Measurements from ENCODE around the gene PRKAG2.

DNA sequence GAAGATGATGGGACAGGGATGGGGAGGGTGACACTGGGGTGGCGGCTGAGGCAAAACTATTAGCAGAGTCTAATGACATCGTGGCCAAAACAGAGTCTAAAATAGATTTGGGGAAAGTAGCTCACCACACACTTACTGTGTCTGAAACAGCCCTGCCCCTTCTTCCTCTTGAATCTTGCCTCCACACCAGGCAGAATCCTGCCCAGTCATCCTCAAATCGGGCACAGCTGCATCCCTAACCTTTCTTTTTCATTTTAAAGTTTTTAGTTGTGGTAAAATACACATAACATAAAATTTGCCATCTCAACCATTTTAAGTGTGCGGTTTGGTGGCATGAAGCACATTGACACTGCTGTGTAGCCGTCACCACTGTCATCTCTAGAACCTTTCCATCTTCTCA lies 90.0 kb downstream of the PRKAG2 start:
- TF ChIP-seq JUND (CRISPR knock-in tag; IDR thresholded peaks at IDR 0.05) (no peak), ZNF672 (CRISPR knock-in tag; IDR thresholded peaks at IDR 0.05) (no peak), IRF2 (CRISPR knock-in tag; IDR thresholded peaks at IDR 0.05) (no peak)
- TF ChIP-seq, protein P1, sequence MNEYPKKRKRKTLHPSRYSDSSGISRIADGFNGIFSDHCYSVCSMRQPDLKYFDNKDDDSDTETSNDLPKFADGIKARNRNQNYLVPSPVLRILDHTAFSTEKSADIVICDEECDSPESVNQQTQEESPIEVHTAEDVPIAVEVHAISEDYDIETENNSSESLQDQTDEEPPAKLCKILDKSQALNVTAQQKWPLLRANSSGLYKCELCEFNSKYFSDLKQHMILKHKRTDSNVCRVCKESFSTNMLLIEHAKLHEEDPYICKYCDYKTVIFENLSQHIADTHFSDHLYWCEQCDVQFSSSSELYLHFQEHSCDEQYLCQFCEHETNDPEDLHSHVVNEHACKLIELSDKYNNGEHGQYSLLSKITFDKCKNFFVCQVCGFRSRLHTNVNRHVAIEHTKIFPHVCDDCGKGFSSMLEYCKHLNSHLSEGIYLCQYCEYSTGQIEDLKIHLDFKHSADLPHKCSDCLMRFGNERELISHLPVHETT (CRISPR knock-in tag; conservative IDR thresholded peaks at IDR 0.05), result no peak
- TF ChIP-seq, protein P2, sequence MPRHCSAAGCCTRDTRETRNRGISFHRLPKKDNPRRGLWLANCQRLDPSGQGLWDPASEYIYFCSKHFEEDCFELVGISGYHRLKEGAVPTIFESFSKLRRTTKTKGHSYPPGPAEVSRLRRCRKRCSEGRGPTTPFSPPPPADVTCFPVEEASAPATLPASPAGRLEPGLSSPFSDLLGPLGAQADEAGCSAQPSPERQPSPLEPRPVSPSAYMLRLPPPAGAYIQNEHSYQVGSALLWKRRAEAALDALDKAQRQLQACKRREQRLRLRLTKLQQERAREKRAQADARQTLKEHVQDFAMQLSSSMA (CRISPR knock-in tag; IDR thresholded peaks at IDR 0.05), result no peak
- TF ChIP-seq, protein P3, sequence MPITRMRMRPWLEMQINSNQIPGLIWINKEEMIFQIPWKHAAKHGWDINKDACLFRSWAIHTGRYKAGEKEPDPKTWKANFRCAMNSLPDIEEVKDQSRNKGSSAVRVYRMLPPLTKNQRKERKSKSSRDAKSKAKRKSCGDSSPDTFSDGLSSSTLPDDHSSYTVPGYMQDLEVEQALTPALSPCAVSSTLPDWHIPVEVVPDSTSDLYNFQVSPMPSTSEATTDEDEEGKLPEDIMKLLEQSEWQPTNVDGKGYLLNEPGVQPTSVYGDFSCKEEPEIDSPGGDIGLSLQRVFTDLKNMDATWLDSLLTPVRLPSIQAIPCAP (CRISPR knock-in tag; IDR thresholded peaks at IDR 0.05; ENCODE audit: low read depth), result no peak
- TF ChIP-seq, protein P4, sequence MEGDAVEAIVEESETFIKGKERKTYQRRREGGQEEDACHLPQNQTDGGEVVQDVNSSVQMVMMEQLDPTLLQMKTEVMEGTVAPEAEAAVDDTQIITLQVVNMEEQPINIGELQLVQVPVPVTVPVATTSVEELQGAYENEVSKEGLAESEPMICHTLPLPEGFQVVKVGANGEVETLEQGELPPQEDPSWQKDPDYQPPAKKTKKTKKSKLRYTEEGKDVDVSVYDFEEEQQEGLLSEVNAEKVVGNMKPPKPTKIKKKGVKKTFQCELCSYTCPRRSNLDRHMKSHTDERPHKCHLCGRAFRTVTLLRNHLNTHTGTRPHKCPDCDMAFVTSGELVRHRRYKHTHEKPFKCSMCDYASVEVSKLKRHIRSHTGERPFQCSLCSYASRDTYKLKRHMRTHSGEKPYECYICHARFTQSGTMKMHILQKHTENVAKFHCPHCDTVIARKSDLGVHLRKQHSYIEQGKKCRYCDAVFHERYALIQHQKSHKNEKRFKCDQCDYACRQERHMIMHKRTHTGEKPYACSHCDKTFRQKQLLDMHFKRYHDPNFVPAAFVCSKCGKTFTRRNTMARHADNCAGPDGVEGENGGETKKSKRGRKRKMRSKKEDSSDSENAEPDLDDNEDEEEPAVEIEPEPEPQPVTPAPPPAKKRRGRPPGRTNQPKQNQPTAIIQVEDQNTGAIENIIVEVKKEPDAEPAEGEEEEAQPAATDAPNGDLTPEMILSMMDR (CRISPR knock-in tag; IDR thresholded peaks at IDR 0.05), result no peak
